Upper lobe of left lung (tissue), 6 donors: ENCODE data around the gene ACP2. TPM values are rescaled to one million over a fixed set of nuclear protein-coding genes. Genes with fewer than 3 reads are reported as not detected.

Source experiments
- ATAC-seq, 2 donors: fragments of 200-7000 bp; cut with Tn5 transposase; one replicate each; pipeline ENCODE4 v1.9.1; 2022; ENCODE audit warnings: mild to moderate bottlenecking in 2 of 2, moderate library complexity in 2 of 2; ENCODE audit not compliant: low FRiP score in 2 of 2
- DNase-seq, 2 donors: peaks; one replicate each; pipeline ENCODE4 v3.0.0-alpha.2; 2019 to 2020
- H3K27ac ChIP-seq, 4 donors: fragments of 200-600 bp; sonication (generic); one replicate each; pipeline ENCODE4 v1.5.1; 2016 to 2019
- H3K27me3 ChIP-seq, 4 donors: fragments of 200-600 bp; sonication (generic); one replicate each; pipeline ENCODE4 v1.5.1; 2017 to 2019
- H3K36me3 ChIP-seq, 4 donors: fragments of 200-600 bp; sonication (generic); one replicate each; pipeline ENCODE4 v1.5.1; 2016 to 2019
- H3K4me1 ChIP-seq, 4 donors: fragments of 200-600 bp; sonication (generic); one replicate each; pipeline ENCODE4 v1.5.1; 2018 to 2019
- H3K4me3 ChIP-seq, 4 donors: fragments of 200-600 bp; sonication (generic); one replicate each; pipeline ENCODE4 v1.5.1; 2017 to 2019; ENCODE audit warnings: mild to moderate bottlenecking in 2 of 4, moderate library complexity in 1 of 4
- H3K9me3 ChIP-seq, 4 donors: fragments of 200-600 bp; sonication (generic); one replicate each; pipeline ENCODE4 v1.5.1; 2018 to 2019
- CTCF ChIP-seq, 6 experiments: fragments of 450-650 bp in 4 of 6; fragments of 200-600 bp in 2 of 6; sonication (generic) in 2 of 6; IDR thresholded peaks; one replicate each; pipeline ENCODE4 v1.5.1; 2016 to 2019; ENCODE audit warnings: antibody characterized with exemption in 6 of 6
- EP300 ChIP-seq, 4 donors: sonication (generic); formaldehyde crosslinking; IDR thresholded peaks; one replicate each; pipeline ENCODE4 v1.5.1; 2017; ENCODE audit warnings: antibody characterized with exemption in 4 of 4, control low read depth in 2 of 4
- POLR2A ChIP-seq, 4 donors: fragments of 450-650 bp; IDR thresholded peaks; one replicate each; pipeline ENCODE4 v1.5.1; 2016 to 2017; ENCODE audit warnings: antibody characterized with exemption in 4 of 4, mild to moderate bottlenecking in 2 of 4
- POLR2AphosphoS5 ChIP-seq, 2 donors: sonication (generic); formaldehyde crosslinking; IDR thresholded peaks; one replicate each; pipeline ENCODE4 v1.5.1; 2017; ENCODE audit warnings: antibody characterized with exemption in 2 of 2
- WGBS, 2 donors: methylation state at CpG; one replicate each; pipeline ENCODE4 v1.1.5; 2017 to 2018; 5-methylcytosine and 5-hydroxymethylcytosine counted together
- total RNA-seq, 6 donors: library from RNA; depleted of rRNA in 4 of 6; stranded (reverse); fragments of >200 nt in 4 of 6; gene quantifications; one replicate each; pipeline versions ENCODE4 v1.1.0 to v1.2.1, GENCODE V29; 2016 to 2021
- donor health status: DM: no; HTN: no; CAD: no; lungs with moderate emphysema.
- donor health status: DM: no; HTN: yes; CAD: no; lungs with severe emphysema.

ACP2 gene
- total RNA-seq, 6 donors from 2014 or later: 37.0 to 78.6 (median 46.5) TPM

- DNase-seq (no peak), ATAC-seq (no peak)
- Histone ChIP-seq H3K27ac (no peak overlapping the region), H3K9me3 (no peaks in the 10 kb centered on the region), H3K4me1 (peaks cover 0 to 3% (median 0%) of the 10 kb centered on the region in 4 donors), H3K4me3 (no peak overlapping the region), H3K36me3 (peaks cover 73 to 100% (median 98%) of the 10 kb centered on the region in 4 donors), H3K27me3 (no peaks in the 10 kb centered on the region)
- no peak for TF ChIP-seq EP300 (IDR thresholded peaks at IDR 0.05)
Observed at GRCh38 chr11:47280099-47280498, 31.5 kb upstream of the ACP2 start.

GRCh38 chr11:47278769-47279168 lies 30.2 kb upstream of the ACP2 start:
- TF ChIP-seq POLR2A (IDR thresholded peaks at IDR 0.05): no peak
- TF ChIP-seq EP300 (IDR thresholded peaks at IDR 0.05): no peak
- ATAC-seq (no peak), DNase-seq (no peak)
- 91 to 96% methylated on average over 4 of the region's 4 CpGs for WGBS, 2 donors
- Histone ChIP-seq H3K4me3 (no peak overlapping the region), H3K4me1 (peaks cover 0 to 3% (median 0%) of the 10 kb centered on the region in 4 donors), H3K9me3 (no peaks in the 10 kb centered on the region), H3K27me3 (no peaks in the 10 kb centered on the region), H3K36me3 (peaks cover 59 to 100% (median 96%) of the 10 kb centered on the region in 4 donors), H3K27ac (no peak overlapping the region)

- TF ChIP-seq CTCF (IDR thresholded peaks at IDR 0.05) (no peak), POLR2A (IDR thresholded peaks at IDR 0.05) (no peak), EP300 (IDR thresholded peaks at IDR 0.05) (no peak), POLR2AphosphoS5 (IDR thresholded peaks at IDR 0.05) (no peak)
- 73 to 75% methylated on average over 3 of the region's 3 CpGs for WGBS, 2 donors
- DNase-seq: no peak
- no peak for ATAC-seq
- H3K27me3 ChIP-seq: no peaks in the 10 kb centered on the region
- H3K4me1 ChIP-seq: peaks cover 0 to 3% (median under 1%) of the 10 kb centered on the region in 4 donors
- H3K9me3 ChIP-seq: no peaks in the 10 kb centered on the region
- H3K4me3 ChIP-seq: no peak overlapping the region
- peaks cover 54 to 94% (median 89%) of the 10 kb centered on the region in 4 donors for H3K36me3 ChIP-seq
- peak overlapping the region in 2 of 4 donors; percentile 40 to 63 for H3K27ac ChIP-seq
Observed at GRCh38 chr11:47278058-47278457, 29.4 kb upstream of the ACP2 start.

- Histone ChIP-seq H3K4me3 (no peak overlapping the region), H3K27me3 (no peaks in the 10 kb centered on the region), H3K27ac (peak overlapping the region in 2 of 4 donors; percentile 24 to 37), H3K4me1 (peaks cover 4 to 12% (median 8%) of the 10 kb centered on the region in 4 donors), H3K9me3 (no peaks in the 10 kb centered on the region), H3K36me3 (peaks cover 44 to 83% (median 77%) of the 10 kb centered on the region in 4 donors)
- WGBS, 2 donors: 84 to 93% methylated on average over 4 of the region's 4 CpGs
- DNase-seq: no peak
- ATAC-seq: no peak
- TF ChIP-seq EP300 (IDR thresholded peaks at IDR 0.05) (no peak), CTCF (IDR thresholded peaks at IDR 0.05) (no peak)
Observed at GRCh38 chr11:47276923-47277322, 28.3 kb upstream of the ACP2 start.

- ATAC-seq: no peak
- Histone ChIP-seq H3K4me1 (peaks cover 14 to 28% (median 20%) of the 10 kb centered on the region in 4 donors), H3K4me3 (no peak overlapping the region), H3K27me3 (no peaks in the 10 kb centered on the region), H3K27ac (no peak overlapping the region), H3K9me3 (no peaks in the 10 kb centered on the region), H3K36me3 (peaks cover 25 to 60% (median 56%) of the 10 kb centered on the region in 4 donors)
- TF ChIP-seq POLR2A (IDR thresholded peaks at IDR 0.05): no peak
- no peak for TF ChIP-seq EP300 (IDR thresholded peaks at IDR 0.05)
- no peak for TF ChIP-seq CTCF (IDR thresholded peaks at IDR 0.05)
- no peak for TF ChIP-seq POLR2AphosphoS5 (IDR thresholded peaks at IDR 0.05)
- WGBS, 2 donors: 95 to 96% methylated on average over 26 to 28 of the region's 28 CpGs
- DNase-seq: peak in 1 of 2 donors; percentile 62
Observed at GRCh38 chr11:47274495-47275235, 26.1 kb upstream of the ACP2 start.

GRCh38 chr11:47272706-47273105 lies 24.1 kb upstream of the ACP2 start:
- TF ChIP-seq POLR2AphosphoS5 (IDR thresholded peaks at IDR 0.05): no peak
- TF ChIP-seq POLR2A (IDR thresholded peaks at IDR 0.05): no peak
- TF ChIP-seq EP300 (IDR thresholded peaks at IDR 0.05): no peak
- no peak for TF ChIP-seq CTCF (IDR thresholded peaks at IDR 0.05)
- WGBS, 2 donors: 0% methylated on average over 1 of the region's 1 CpG
- H3K27ac ChIP-seq: peak overlapping the region in 1 of 4 donors; percentile 9
- H3K36me3 ChIP-seq: peaks cover 11 to 41% (median 37%) of the 10 kb centered on the region in 4 donors
- H3K9me3 ChIP-seq: no peaks in the 10 kb centered on the region
- ATAC-seq (no peak), DNase-seq (no peak)
- H3K27me3 ChIP-seq: no peaks in the 10 kb centered on the region
- H3K4me3 ChIP-seq: no peak overlapping the region
- peaks cover 28 to 44% (median 34%) of the 10 kb centered on the region in 4 donors for H3K4me1 ChIP-seq
